Fibroblast of skin of scalp (primary cell): Measurements from ENCODE around the gene SRGAP3.
A peak's percentile ranks its signal among the peaks of the same experiment; 100 is the strongest.

Experiments used
- DNase-seq: peaks from one replicate; pipeline ENCODE4 v3.0.0-alpha.2; 2013

SRGAP3 gene

GRCh38 chr3:9139366-9139765, 110.1 kb downstream of the SRGAP3 start:
- no peak for DNase-seq

- no peak for DNase-seq
Measured at GRCh38 chr3:9137676-9138075, 111.8 kb downstream of the SRGAP3 start.

DNA sequence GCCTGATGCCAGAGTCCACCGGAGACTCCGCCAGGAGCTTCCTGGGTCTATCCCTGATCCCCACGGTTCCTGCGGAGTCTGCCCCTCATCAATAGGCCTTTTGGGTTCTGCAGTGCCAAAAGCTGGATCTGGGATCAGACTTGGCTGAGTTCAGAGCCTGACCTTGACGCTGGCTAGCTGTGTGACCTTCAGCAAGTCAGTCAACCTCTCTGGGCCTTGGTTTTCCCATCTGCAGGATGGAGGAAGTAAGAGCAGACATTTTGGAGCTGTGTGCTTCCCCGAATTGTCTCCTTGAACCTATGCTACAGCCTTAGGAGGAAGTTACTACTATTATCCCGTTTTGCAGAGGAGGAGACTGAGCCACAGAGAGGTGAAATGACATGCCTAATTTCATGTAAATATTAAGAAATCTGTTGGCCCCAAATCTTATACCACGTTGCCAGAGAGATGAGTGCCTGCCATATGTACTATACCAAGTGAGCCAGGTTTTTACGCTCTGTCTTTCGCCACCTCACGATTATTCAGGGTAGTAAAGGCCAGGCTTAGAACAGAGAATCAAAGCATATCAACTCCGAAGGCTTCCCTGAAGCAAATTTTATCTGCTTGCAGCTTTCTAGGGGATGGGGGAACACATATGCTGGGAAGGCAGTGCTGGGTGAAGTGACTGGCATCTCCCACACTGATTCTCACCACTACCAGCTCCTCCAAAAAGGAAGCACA, 112.5 kb downstream of the SRGAP3 start:
- DNase-seq = no peak

DNA sequence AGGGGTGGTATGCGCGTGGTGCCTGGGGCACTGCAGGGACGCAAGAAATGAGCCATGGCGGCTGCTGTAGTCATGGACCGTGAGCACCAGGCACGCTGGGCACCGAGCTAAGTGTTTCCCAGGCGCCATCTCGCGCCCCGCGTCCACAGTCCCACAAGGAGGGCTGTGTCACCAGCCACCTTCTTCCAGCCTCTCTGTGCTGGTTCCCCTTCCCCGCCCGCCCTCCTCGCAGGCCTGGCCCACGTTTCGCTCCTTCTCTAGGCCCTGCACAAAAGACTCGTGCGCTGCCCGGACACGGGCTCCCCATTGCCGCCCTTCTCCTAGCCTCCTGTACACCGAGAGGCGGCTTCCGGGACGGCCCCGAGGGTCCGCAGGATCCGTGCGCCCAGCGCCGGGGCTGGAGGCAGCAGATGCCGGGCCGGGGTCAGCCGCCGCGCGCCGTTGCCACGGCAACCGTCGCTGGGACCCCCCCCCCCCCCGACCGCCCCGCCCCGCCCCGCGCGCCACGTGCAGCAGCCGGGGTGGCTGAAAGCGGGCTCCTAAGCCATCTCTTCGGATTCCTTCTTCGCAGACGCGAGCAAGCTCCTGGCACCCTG, 113.4 kb downstream of the SRGAP3 start:
- DNase-seq = no peak

- no peak for DNase-seq
Measured at GRCh38 chr3:9135526-9135925, 113.9 kb downstream of the SRGAP3 start.

DNA sequence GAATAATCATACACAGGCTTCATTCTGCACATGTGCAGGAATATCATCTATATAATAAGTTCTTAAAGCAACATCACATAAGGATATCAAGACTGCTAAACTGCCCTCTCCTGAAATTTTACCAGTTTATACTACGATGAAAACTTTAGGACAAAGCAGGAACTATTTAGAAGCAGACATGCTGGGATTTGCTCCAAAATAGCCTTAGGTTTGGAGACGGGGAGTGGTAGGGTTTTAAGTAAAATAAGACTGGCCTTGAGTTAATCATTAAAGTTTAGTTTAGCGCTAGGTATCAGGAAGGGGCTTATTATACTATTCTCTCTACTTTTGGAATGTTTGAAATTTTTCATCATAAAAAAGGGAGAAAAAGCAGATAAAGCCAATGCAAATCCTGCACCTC, 115.8 kb downstream of the SRGAP3 start:
- no peak for DNase-seq

DNA sequence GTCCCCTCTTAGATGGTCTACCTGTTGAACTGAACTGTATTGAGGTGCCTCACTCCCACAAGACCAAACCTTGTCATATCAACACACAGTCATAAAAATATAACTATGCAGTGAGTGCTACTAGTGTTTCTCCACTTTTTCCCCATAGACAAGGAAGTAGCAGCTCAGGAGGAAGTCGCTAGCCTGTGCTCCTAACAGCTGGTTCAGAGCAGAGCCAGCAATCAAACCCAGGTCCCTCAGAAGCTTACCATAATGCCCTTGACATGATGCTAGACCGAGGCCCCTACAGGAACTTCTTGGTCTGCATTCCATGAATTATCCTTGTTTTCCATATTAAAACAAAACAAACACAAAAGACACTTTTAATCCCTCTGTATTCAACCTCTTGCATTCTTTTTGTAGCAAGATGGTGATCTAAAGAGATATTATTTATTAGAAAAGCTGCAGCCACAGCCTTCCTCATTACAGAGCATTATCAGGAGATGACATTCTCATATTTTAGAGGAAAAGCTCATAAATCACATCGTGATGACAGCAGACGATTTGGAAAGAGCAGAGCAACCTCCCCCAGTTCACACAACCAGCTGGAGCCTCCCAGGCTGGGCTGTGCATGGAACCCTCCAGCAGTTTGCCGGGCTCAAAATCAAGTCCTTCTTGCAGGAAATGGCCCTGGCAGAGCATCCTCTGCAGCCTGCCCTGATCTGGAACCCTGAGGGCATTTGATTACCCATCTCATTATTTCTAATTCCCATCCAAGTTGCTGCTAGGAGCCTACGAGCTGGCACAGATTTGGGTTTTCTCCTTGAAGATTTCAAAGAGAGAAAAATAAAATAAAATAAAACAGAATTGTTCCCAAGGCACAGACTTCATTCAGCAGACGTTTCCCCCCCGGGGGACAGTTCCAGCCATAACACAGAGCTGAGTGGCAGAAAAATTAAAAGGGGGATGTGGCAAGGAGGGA, 118.8 kb downstream of the SRGAP3 start:
- DNase-seq = peak; percentile 72

GRCh38 chr3:9129365-9129764, 120.1 kb downstream of the SRGAP3 start:
- DNase-seq = no peak

GRCh38 chr3:9125278-9125951, 124.0 kb downstream of the SRGAP3 start:
- no peak for DNase-seq

GRCh38 chr3:9124730-9125129, 124.7 kb downstream of the SRGAP3 start:
- no peak for DNase-seq

DNA sequence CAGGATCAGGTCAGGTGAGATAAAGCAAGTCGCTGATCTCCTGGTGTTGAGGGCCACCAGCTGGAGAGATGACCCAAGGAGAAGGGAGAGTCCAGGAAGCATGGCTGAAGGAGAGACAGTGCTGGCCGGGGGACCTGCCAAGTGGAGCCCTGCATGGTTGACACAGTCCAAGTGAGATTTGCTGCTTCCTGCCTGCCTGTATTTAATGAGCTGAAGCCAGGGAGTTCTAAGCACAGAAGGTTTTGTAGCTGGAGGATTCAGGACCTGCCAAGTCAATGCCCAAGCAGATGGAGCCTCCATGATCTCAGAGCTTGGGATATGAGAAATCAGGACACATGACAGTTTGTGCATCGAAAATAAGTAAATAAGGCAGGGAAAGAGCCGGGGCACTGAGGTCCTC, 125.6 kb downstream of the SRGAP3 start:
- no peak for DNase-seq

- DNase-seq = no peak
Measured at GRCh38 chr3:9122732-9123364, 126.6 kb downstream of the SRGAP3 start.

DNA sequence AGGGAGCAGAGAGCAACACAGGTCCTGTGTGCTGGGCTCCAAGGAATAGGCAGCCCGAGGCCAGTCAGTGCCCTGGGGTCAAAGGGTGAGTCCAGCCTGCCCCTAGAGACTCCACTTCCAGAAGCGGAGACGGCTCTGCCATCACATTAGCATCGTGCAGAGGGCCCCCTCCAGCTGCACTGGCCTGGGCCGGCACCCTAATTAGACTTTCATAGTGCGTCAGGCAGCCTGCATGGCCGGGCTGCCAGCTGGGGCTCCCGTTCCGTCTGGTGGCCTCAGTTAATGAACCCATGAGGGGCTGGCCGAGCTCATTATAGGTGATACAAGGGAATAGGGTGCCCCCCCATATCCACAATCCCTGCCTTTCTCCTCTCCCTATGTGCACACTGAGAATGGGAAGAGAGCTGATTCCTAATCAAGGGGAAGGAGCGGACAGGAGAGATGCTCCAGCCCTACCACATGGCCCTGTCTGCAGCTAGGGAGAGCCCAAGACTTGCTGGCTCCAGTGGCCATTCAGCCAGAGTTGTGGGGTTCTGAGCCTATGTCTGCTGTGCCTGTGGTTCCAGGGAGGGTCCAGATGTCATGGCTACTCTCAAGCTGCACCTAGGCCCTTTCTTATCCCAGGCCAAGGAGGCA, 128.0 kb downstream of the SRGAP3 start:
- no peak for DNase-seq

DNA sequence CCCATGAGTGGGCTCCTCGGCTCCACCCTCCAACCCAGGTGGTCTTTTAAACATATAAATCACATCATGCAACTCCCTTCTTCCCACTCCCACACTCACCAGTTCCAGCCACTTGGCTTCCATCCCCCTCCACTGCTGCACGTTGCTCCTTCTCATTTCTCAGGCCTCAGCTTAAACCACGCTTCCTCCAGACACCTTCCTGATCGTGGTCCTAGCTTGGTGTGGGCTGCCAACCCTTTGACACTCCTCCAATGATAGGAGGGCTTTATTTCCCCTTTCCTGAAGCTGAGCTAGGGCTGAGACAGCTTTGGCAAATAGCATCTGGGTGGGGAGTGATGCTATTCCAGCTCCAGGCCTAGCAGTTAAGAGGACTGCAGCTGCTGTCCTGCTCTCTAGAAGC, 130.1 kb downstream of the SRGAP3 start:
- DNase-seq = no peak

- DNase-seq = no peak
Measured at GRCh38 chr3:9118222-9118621, 131.2 kb downstream of the SRGAP3 start.

- DNase-seq = no peak
Measured at GRCh38 chr3:9117220-9117619, 132.2 kb downstream of the SRGAP3 start.

DNA sequence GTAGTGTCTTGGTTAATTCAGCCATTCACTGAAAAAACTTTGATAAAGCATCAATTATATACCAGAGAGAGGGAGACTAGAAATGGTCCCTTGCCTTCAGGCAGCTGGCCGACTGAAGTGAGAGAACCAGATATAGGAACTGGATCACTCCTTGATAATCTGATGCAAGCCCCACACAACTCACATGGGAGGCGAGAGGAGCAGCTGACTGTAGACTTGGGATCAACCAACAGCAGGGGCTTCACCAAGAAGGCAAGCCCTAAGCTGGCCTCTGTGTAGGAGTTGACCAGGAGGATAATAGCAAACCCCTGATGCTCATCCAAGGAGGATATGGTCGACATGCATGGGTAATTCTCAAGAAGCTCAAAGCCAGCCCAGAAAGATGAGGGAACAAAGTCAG, 133.1 kb downstream of the SRGAP3 start:
- no peak for DNase-seq

DNA sequence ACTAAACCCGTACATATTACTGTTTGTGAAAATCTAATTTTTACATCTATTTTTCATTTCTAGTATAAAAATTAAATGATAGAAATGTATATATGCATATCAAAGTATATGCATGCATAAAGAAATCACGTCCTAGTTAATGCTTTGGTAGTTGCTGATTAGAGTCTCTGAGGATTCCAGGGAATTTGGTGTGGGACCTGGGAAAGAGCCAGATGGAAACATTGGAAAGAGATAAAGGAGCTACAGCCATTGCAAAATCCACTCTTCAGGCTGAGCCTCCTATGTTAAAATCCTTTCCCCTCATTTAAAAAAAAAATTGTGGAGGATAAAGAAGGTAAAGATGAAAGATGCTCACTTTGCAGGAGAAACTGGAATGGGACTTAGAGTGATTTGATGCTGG, 134.1 kb downstream of the SRGAP3 start:
- no peak for DNase-seq

DNA sequence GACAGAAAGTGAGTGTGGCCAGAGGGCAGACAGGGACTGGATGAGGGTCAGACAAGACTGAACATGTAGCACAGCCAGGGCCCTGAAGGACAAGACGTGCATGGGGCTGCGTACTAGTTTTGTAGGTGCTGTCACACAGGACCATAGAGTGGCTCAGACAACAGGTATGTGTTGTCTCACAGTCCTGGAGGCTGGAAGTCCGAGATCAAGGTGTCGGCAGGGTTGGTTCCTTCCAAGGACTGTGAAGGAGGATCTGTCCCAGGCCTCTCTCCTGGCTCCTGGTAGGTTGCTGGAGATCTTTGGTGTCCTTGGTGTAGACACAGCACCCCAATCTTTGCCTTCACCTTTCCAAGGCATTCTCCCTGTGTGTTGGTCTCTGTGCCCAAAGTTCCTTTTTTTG, 136.4 kb downstream of the SRGAP3 start:
- DNase-seq = no peak

DNA sequence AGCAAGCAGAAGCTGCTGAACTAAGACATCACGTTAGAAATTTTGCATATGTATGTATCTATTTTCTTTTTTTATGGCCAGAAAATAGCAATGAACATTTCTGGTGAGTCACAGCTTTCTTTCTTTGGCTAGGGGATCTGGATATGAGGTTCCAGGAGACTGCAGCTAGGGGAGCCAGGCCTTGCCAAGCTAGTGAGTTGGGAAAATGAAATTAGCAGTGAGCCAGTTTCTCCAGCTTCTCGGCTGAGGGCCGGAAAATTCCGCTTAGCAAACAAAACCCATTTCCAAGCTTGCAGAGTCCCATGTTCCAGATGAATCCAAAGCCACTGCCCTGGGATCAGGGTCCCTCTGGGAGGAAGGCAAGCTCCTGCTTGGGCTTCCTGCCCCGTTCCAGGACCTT, 137.6 kb downstream of the SRGAP3 start:
- no peak for DNase-seq

- DNase-seq = no peak
Measured at GRCh38 chr3:9111417-9111816, 138.0 kb downstream of the SRGAP3 start.

DNA sequence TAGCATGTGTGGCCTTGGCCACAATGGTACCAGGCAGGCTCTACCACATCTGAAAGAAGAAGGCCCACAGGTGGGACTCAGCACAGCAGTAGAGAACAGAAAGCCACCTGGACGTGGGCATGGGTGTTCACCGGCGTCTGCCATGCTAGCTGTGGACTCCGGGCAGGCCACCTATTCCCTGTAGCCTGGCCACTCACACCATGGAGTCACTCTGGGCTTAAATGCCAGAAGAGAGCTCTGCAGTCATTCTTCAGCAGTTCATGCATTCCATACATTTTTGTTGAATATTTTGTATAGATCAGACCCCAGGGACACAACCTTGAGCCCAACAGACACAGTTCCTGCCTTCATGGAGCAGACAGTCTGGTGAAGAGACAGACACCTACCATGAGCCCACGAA, 138.6 kb downstream of the SRGAP3 start:
- DNase-seq = peak; percentile 39
